HG03159 (cell line): Measurements from ENCODE around the gene OBSL1.
A peak's percentile ranks its signal among the peaks of the same experiment; 100 is the strongest.

ENCODE experiments used
- ATAC-seq: cut with Tn5 transposase; IDR thresholded peaks from one replicate; pipeline ENCODE4 v1.9.1; 2021; ENCODE audit warnings: mild to moderate bottlenecking, moderate library complexity; ENCODE audit not compliant: unreplicated experiment

OBSL1 gene

GRCh38 chr2:219536967-219537366, 34.4 kb downstream of the OBSL1 start:
- ATAC-seq, result no peak

GRCh38 chr2:219536425-219536824, 34.9 kb downstream of the OBSL1 start:
- no peak for ATAC-seq

GRCh38 chr2:219533930-219534661, 37.2 kb downstream of the OBSL1 start:
- no peak for ATAC-seq

GRCh38 chr2:219532378-219532649, 39.0 kb downstream of the OBSL1 start:
- no peak for ATAC-seq

GRCh38 chr2:219531639-219532377, 39.5 kb downstream of the OBSL1 start:
- no peak for ATAC-seq

DNA sequence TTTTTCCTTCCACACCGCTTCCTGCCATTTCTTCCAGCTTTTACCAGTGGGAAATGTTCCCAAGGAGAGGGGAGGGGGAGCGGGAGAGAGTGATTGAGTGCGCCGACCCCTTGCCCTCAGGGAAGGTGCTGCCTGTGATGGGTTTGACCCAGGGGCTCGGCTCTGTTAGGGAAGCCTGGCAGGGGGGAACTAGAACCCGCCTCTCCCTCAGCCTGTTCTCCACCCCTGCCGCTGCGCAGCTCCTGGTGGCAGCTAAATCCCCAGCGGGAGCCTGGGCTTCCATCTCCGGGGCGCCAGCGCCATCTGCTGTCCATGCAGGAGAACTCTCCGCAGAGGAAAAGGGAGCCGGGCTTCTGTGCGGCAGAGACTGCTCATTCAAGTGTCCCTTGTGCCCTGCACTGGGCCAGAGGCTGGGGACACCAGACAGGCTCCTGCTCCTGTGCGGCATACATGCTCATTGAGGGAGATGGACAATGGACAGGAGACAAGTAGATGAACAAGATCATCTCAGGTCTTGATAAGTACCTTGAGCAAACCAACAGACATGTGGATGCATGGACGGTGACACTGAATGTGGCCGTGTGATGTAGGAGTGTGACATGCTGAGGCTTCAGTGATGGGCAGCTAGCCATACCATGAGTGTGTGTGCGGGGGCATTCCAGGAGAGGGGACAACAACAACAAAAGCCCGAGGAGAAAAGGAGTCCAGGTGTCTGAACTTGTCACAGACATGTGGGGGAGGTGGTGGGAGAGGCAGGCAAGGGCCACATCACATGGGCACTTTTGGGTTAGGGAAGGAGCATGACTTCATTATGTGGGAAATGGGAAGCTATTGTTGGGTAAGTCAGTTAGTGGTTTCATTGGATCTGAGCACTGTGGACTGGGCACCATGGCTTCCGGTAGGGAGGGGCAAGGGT, 41.0 kb downstream of the OBSL1 start:
- peak; percentile 90 for ATAC-seq

- ATAC-seq, result no peak
These were observed 43.9 kb downstream of the OBSL1 start for GRCh38 chr2:219527472-219527871.

GRCh38 chr2:219527076-219527394, 44.3 kb downstream of the OBSL1 start:
- no peak for ATAC-seq

- no peak for ATAC-seq
These were observed 44.8 kb downstream of the OBSL1 start for GRCh38 chr2:219526320-219527075.

DNA sequence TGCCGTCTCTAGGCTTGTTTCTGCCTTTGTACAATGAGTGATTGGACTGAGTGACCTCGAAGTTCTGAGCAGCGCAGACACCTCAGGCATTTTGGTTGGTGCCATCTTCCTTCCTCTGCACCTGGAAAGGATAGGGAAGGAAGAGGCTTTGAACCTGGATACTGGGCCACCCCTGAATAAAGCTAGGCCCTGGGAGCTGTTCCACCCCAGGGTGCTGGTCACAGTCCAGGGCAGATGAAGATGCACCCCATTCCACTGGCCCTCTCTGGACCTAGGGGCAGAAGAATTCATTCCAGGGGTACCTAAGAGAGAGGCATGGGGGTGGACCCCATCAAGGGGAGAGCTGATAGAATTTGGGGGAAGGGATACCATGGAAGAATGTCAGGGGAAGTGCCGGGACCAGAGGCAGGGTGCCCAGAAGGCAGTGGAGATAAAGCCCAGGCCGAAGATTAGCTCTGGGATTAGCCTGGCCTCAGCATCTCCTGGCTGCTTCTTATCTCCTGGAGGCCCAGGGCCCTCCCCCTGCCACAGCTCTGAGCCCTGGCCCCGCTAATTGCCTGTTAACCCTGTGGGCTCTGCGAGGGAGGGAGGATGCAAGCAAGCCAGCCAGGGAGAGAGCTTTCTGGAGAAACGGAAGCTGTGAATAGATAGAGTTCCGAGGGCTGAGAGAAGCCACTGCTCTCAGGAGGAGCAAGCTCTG, 45.7 kb downstream of the OBSL1 start:
- no peak for ATAC-seq

DNA sequence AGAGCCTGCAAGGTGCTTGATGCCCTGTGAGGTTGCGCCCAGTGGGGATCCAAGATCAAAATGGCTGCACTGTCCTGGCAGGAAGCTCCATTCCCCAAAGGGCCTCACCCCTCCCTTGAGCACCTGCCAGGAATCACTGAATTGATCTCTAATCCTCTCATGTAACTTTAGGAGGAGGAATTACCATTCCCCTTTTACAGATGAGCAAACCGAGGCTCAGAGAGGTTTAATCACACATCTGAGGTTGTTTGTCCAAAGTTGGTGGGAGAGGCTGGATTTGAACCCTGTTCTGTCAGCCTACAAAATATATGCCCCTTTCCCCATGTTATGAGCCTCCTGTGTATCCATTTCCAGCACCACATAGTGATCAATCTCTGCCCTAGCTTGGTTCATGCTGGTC, 46.5 kb downstream of the OBSL1 start:
- ATAC-seq, result no peak

DNA sequence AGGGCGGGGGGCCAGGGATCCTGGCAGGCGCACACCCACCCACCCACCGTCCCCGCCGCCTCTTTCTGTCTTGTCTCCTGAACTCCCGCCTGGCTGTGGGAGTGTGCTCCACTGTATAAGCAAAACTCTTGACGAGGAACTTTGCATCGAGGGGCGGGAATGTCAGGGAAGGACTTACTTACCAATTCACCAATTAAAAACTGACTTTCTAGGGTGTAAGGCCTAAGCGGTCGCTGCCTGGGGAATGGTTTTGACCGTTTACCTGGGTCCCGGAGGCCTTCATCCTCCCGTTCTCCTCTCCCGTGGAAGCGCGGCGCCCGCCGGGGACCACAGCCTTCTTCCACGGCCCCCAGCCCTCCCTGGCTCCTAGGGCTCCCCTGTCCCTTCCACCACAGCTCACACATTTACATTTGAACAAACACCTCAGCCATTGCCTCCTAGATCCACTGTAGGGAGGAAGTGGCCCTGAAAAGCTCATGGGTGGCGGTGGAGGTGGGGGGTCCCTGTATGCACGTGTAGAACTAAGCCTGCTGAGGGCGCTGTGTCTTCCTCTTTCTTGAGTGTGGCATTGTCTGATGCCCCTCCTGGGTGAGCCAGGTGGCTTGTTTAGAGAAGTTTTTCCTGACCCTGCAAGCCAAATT, 48.2 kb downstream of the OBSL1 start:
- no peak for ATAC-seq

DNA sequence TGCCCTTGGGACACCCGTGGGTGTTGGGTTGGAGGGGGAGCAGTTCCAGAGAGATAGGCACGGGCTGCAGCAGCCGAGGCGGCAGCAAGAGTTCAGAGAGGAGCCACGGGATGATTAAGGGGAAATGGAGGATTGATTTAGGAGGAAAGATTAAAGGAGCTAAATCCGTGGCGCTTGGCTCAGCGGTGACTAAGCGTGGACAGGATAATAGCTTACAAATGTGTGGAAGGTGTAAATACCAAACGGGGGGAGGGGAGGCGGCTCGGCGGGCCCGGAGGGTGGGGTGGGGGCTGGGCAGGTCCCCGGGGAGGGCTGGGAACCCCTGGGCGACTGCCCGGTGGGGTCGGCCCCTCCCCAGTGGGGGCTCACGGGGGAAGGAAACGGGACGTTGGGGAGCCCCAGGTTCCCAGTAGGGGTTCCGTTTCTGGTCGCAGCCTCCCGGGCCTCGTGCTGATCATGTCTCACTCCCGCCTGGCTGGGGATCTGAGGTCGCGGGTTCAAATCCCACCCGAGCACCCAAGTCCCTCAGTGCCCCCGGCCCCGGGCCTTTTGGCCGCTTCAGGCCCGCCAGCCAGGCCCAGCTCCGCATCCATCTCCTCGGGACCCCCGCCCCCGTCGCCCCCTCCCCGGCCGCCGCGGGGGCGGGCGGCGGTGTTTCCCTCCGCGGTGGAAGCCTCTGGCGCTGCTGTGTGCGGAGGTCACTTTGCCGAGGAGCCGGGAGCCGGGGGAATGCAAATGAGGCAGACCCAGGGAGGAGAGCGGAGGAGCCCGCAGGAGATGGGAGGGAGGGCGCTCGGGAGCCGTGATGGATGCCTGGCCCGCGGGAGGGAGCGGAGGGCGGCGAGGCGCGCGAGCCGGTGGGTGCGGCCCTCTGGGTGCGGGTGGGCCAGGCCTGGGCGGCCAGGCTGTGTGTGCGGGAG, 49.0 kb downstream of the OBSL1 start:
- no peak for ATAC-seq

GRCh38 chr2:219521066-219521880, 50.1 kb downstream of the OBSL1 start:
- no peak for ATAC-seq

GRCh38 chr2:219520079-219520478, 51.3 kb downstream of the OBSL1 start:
- ATAC-seq, result no peak

DNA sequence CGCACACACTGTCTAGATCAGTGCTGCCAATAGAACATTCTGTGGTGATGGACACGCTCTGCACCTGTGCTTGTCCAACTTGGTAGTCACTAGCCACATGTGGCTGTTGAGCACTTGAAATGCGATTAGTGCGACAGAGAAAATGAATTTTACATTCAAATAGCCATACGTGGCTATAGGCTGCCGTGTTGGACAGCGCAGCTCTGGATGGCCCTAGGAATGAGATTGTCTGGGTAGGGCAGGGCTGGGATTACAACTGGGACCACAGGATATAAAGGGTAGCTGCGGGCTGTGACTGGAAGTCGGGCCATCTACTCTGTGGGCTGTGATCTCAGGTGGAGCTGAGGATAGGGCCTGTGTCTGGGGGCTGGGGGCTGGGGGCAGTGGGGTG, 51.8 kb downstream of the OBSL1 start:
- no peak for ATAC-seq

- ATAC-seq, result no peak
These were observed 53.2 kb downstream of the OBSL1 start for GRCh38 chr2:219517954-219518778.
